Measurements from ENCODE around the gene CHN1. TPM values are rescaled to one million over a fixed set of nuclear protein-coding genes. Genes with fewer than 3 reads are reported as not detected.

CHN1 gene
- total RNA-seq, 2 donors from 2014 or later = 16.5 to 16.6 TPM

DNA sequence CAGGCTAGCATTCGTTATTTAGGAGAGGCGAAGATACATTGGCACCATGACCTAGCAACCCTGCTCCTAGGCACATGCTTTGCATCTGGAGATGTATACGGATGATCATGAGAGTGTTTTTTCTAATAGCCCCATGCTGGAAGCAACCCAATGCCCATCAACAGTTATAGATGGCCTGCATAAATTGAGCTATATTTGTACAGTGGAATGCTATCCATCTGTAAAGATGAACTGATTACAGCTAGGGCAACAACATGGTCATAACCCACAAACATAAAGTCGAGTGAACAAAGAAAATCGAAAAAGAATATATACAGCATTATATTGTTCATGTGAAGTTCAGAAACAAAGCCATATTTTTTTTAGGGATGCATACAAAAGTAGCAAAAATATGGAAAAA, 220.3 kb downstream of the CHN1 start:
- Mint-ChIP-seq H3K4me3 (no peak overlapping the region), H3K27ac (no peak overlapping the region), H3K4me1 (peaks cover 10% of the 10 kb centered on the region), H3K27me3 (no peaks in the 10 kb centered on the region), H3K36me3 (ENCODE audit: low read depth) (no peaks in the 10 kb centered on the region)
- ATAC-seq = no peak
- DNase-seq = no peak
- H3K9me3 ChIP-seq (ENCODE audit: control insufficient read depth, low read length, poor library complexity, severe bottlenecking) = no peaks in the 10 kb centered on the region

DNA sequence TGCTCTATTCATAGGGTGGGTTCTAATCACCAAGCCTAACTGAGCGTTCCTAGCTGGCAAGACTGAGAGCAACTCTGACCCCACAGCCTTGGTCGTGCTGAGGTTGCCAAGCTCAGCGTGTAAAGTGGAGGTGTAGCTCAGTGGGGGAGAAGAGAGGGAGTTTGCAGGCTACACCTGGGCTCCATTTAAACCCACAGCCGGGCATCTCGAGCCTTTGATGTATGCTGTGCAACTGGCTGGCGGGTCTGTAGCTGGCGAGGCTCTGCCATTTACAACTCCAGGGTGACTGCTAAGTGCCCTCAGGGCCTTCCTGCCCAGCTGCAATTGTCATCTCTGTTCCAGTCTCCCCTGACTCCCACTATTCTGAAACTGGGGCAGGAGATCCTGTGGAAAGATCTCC, 220.9 kb downstream of the CHN1 start:
- Mint-ChIP-seq H3K27ac (no peak overlapping the region), H3K36me3 (ENCODE audit: low read depth) (no peaks in the 10 kb centered on the region), H3K4me3 (no peak overlapping the region), H3K4me1 (peaks cover 13% of the 10 kb centered on the region), H3K27me3 (no peaks in the 10 kb centered on the region)
- ATAC-seq (no peak), DNase-seq (no peak)
- no peaks in the 10 kb centered on the region for H3K9me3 ChIP-seq (ENCODE audit: control insufficient read depth, low read length, poor library complexity, severe bottlenecking)

GRCh38 chr2:174781996-174782395, 223.2 kb downstream of the CHN1 start:
- H3K27ac Mint-ChIP-seq = peak overlapping the region; percentile 100
- no peak for ATAC-seq
- no peak for DNase-seq
- no peaks in the 10 kb centered on the region for H3K27me3 Mint-ChIP-seq
- H3K36me3 Mint-ChIP-seq (ENCODE audit: low read depth) = no peaks in the 10 kb centered on the region
- no peaks in the 10 kb centered on the region for H3K9me3 ChIP-seq (ENCODE audit: control insufficient read depth, low read length, poor library complexity, severe bottlenecking)
- H3K4me3 Mint-ChIP-seq = no peak overlapping the region
- peaks cover 28% of the 10 kb centered on the region for H3K4me1 Mint-ChIP-seq

DNA sequence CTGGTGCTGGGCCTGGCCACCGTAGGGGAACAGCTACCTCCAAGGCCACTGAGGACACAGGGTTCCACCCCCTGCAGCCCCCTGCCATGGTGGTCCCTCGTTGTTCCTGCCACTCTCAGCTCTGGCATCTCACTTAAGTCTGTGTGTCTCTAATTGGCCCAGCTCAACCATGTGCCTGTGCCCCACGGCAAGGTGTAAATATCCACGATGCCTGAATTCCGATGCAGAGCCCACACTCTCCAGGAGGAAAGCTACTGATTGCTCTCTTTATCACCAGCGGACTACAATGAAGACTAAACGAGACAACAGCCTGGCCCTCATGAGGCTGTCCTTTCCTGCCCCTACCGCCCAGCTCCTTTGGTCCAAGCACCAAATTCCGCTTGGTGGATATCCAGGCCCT, 223.9 kb downstream of the CHN1 start:
- no peaks in the 10 kb centered on the region for H3K9me3 ChIP-seq (ENCODE audit: control insufficient read depth, low read length, poor library complexity, severe bottlenecking)
- no peaks in the 10 kb centered on the region for H3K36me3 Mint-ChIP-seq (ENCODE audit: low read depth)
- peaks cover 30% of the 10 kb centered on the region for H3K4me1 Mint-ChIP-seq
- H3K27ac Mint-ChIP-seq = peak overlapping the region; percentile 100
- no peak overlapping the region for H3K4me3 Mint-ChIP-seq
- DNase-seq = no peak
- H3K27me3 Mint-ChIP-seq = no peaks in the 10 kb centered on the region
- no peak for ATAC-seq

DNA sequence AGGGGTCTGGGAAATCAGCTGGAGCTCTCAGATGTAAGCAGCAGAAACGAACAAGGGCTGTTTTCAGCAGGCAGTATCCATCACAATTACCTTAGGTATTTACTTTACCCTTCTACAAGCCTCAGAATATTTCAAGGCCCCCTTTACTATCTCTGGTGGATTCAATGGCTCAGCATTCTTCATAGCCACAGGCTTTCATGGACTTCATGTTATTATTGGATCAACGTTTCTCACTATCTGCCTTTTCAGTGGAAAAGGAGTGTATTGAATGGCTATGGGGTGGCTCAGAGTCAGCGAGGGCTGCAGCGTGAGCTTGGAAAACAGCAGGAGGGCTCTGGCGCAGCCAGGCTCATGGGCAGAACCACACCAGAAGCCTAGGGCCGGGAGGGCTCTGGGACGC, 224.3 kb downstream of the CHN1 start:
- ATAC-seq = no peak
- Mint-ChIP-seq H3K4me1 (peaks cover 35% of the 10 kb centered on the region), H3K27ac (peak overlapping the region; percentile 100)

GRCh38 chr2:174780191-174780840, 224.9 kb downstream of the CHN1 start:
- ATAC-seq = no peak
- Mint-ChIP-seq H3K4me3 (no peak overlapping the region), H3K36me3 (ENCODE audit: low read depth) (no peaks in the 10 kb centered on the region), H3K4me1 (peaks cover 40% of the 10 kb centered on the region), H3K27me3 (no peaks in the 10 kb centered on the region), H3K27ac (peak overlapping the region; percentile 100)
- no peak for DNase-seq
- H3K9me3 ChIP-seq (ENCODE audit: control insufficient read depth, low read length, poor library complexity, severe bottlenecking) = no peaks in the 10 kb centered on the region

More for the DNA sequence above, 224.3 kb downstream of the CHN1 start:
- no peak for DNase-seq
- Mint-ChIP-seq H3K36me3 (ENCODE audit: low read depth) (no peaks in the 10 kb centered on the region), H3K4me3 (no peak overlapping the region), H3K27me3 (no peaks in the 10 kb centered on the region)
- H3K9me3 ChIP-seq (ENCODE audit: control insufficient read depth, low read length, poor library complexity, severe bottlenecking) = no peaks in the 10 kb centered on the region

GRCh38 chr2:174779361-174779928, 225.7 kb downstream of the CHN1 start:
- H3K9me3 ChIP-seq (ENCODE audit: control insufficient read depth, low read length, poor library complexity, severe bottlenecking) = no peaks in the 10 kb centered on the region
- peak overlapping the region; percentile 79 for H3K4me3 Mint-ChIP-seq
- H3K27me3 Mint-ChIP-seq = no peaks in the 10 kb centered on the region
- H3K4me1 Mint-ChIP-seq = peaks cover 40% of the 10 kb centered on the region
- no peak for DNase-seq
- H3K36me3 Mint-ChIP-seq (ENCODE audit: low read depth) = no peaks in the 10 kb centered on the region
- H3K27ac Mint-ChIP-seq = peak overlapping the region; percentile 100
- no peak for ATAC-seq

DNA sequence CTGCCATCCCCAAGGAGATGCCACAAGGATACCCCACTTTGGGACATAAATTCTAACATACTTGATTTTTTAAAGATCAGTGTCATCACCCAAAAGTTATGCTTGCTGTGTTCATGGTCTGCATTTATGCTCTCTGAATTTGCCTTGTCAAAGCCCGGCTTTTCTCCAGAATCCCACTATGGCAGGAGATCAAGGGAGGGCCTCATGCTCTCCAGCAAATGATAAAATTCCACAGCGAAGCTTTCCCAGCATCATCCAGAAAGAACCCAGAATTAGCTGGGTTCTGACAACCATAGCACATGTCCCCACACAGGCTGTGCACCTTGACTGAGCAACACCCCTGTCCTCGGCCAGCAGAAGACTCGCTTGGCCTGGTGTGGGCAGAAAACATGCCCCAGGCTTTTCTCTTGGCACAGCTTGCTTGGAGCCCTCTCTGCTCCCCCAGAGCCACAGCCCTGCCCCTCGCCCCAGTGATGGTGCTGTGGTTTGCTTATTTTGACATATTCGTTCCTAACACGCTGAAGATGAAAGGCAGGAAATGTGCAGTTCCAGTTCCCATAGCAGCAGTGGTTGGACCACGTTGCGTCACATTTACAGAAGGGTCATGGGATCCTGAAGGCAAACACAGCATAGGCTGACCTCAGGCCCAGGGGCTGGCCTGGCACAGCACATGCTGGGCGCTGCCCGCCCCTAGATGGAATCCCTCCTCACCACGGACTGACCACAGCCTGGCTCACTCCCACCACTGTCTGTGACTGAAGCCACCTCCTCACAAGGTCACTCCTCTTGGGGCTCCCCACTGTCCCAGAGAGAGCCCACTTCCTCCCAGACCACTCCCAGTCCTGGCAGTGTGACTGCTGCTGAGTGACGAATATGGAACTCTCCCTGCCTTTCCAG, 226.8 kb downstream of the CHN1 start:
- H3K4me3 Mint-ChIP-seq = peak overlapping the region; percentile 79
- no peaks in the 10 kb centered on the region for H3K27me3 Mint-ChIP-seq
- DNase-seq = peak; percentile 26 to 72 (median 61)
- peak; percentile 92 for ATAC-seq
- no peaks in the 10 kb centered on the region for H3K9me3 ChIP-seq (ENCODE audit: control insufficient read depth, low read length, poor library complexity, severe bottlenecking)
- H3K27ac Mint-ChIP-seq = peak overlapping the region; percentile 100
- peaks cover 40% of the 10 kb centered on the region for H3K4me1 Mint-ChIP-seq
- H3K36me3 Mint-ChIP-seq (ENCODE audit: low read depth) = no peaks in the 10 kb centered on the region

DNA sequence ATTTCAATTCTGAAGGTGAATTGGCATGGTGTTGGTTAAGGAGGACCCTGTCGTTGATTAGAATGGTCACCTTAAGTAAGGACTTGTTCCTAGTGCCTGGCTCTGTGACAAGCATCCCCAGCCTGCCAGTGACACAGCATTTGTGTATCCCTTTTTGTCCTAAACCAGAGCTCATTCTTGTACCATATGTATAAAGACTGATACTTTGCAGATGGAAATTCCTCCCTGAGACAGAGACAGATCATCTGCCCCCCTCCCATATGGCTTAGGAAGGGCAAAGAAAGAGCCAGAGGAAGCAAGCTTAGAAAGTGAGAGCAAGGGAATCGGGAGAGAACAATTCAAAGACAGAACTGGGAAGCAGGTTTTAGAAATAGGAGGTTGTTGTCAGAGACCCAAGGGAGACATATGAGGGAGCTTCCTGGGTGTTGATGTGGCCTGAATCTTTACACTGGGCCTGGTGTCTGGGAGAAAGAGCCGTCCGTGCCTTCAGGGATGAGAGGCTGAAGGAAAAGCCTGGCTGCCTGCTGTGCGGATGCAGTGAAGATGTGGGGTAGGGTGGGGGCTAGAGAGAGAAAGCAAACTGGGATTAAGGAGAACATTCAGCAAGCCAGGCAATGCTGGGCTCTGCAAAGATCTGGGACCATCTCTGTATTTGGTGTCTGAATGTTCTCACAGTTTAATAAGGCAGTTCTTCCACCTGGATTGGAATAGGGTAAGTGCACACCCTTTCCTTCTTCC, 227.7 kb downstream of the CHN1 start:
- peak overlapping the region; percentile 79 for H3K4me3 Mint-ChIP-seq
- H3K27ac Mint-ChIP-seq = peak overlapping the region; percentile 100

DNA sequence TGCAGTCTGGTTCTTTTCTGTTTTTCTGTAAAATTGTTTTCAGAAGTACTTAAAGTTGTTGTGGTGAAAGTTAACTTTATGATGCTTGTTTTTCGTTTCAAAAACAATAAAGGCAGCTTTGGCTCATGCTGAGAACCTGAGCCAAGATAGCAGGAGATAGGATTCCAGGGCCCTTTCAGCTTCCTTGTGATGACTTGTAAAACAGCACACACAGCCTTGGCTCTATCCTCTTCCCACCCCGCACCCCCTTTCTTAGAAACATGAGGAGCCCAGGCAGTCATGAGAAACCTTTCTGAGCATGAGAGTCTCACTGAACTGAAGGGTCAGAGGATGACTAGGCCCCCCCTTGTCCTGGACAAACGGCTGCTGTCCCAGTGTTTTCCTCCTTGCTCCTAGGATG, 228.5 kb downstream of the CHN1 start:
- Mint-ChIP-seq H3K4me3 (no peak overlapping the region), H3K27me3 (no peaks in the 10 kb centered on the region), H3K27ac (peak overlapping the region; percentile 100), H3K36me3 (ENCODE audit: low read depth) (no peaks in the 10 kb centered on the region), H3K4me1 (peaks cover 40% of the 10 kb centered on the region)
- ATAC-seq (no peak), DNase-seq (no peak)
- no peaks in the 10 kb centered on the region for H3K9me3 ChIP-seq (ENCODE audit: control insufficient read depth, low read length, poor library complexity, severe bottlenecking)

More for the DNA sequence above, 227.7 kb downstream of the CHN1 start:
- DNase-seq (no peak), ATAC-seq (no peak)
- H3K27me3 Mint-ChIP-seq = no peaks in the 10 kb centered on the region
- no peaks in the 10 kb centered on the region for H3K36me3 Mint-ChIP-seq (ENCODE audit: low read depth)
- H3K9me3 ChIP-seq (ENCODE audit: control insufficient read depth, low read length, poor library complexity, severe bottlenecking) = no peaks in the 10 kb centered on the region
- peaks cover 40% of the 10 kb centered on the region for H3K4me1 Mint-ChIP-seq

DNA sequence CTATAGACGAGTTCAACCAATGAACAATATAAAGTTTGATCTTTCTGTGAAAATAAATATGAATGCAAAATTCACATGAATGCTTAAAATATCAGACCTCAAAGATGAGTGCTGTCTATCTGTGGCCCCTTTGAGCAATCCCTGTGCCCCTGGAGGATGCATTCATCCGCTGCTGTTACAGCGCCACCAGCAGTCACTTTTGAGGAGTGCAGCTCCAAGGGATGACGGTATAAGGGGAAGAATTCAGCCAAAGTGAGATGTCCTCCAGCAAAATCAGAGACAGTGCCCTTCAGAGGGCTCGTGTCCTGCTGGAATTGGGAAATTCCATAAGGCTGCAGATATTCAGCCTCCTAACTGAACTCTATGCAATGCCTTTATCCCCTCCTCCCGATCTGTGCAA, 229.0 kb downstream of the CHN1 start:
- Mint-ChIP-seq H3K27me3 (no peaks in the 10 kb centered on the region), H3K27ac (peak overlapping the region; percentile 100), H3K4me1 (peaks cover 40% of the 10 kb centered on the region), H3K36me3 (ENCODE audit: low read depth) (no peaks in the 10 kb centered on the region), H3K4me3 (peak overlapping the region; percentile 36)
- DNase-seq (no peak), ATAC-seq (no peak)
- no peaks in the 10 kb centered on the region for H3K9me3 ChIP-seq (ENCODE audit: control insufficient read depth, low read length, poor library complexity, severe bottlenecking)

- no peak for ATAC-seq
- DNase-seq = no peak
- no peaks in the 10 kb centered on the region for H3K9me3 ChIP-seq (ENCODE audit: control insufficient read depth, low read length, poor library complexity, severe bottlenecking)
- H3K27me3 Mint-ChIP-seq = no peaks in the 10 kb centered on the region
- peak overlapping the region; percentile 100 for H3K27ac Mint-ChIP-seq
- H3K4me1 Mint-ChIP-seq = peaks cover 40% of the 10 kb centered on the region
- H3K4me3 Mint-ChIP-seq = no peak overlapping the region
- H3K36me3 Mint-ChIP-seq (ENCODE audit: low read depth) = no peaks in the 10 kb centered on the region
These were observed 229.6 kb downstream of the CHN1 start for GRCh38 chr2:174775571-174775980.

DNA sequence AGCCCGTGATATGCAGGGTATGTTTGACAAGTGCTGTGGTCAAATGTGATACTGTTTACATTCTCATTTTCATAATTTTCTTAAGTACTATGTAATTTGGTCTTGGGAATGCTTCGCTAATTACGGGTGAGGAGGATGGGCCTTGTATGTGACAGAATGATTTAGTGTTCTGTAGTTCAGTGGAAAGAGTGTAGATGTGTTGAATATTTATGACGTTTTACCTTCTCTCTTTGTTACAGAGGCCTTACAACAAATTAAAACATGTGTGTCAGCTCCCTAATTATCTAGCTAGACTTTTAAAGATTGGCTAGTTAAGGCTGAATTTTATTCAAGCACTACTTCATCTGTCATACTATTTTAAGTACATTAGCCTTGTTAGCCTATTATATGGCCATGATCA, 230.3 kb downstream of the CHN1 start:
- ATAC-seq = no peak

More for the DNA sequence above, 230.3 kb downstream of the CHN1 start:
- H3K9me3 ChIP-seq (ENCODE audit: control insufficient read depth, low read length, poor library complexity, severe bottlenecking) = no peaks in the 10 kb centered on the region
- peaks cover 37% of the 10 kb centered on the region for H3K4me1 Mint-ChIP-seq
- H3K27ac Mint-ChIP-seq = peak overlapping the region; percentile 100
- no peaks in the 10 kb centered on the region for H3K36me3 Mint-ChIP-seq (ENCODE audit: low read depth)
- no peak for DNase-seq
- H3K4me3 Mint-ChIP-seq = no peak overlapping the region
- H3K27me3 Mint-ChIP-seq = no peaks in the 10 kb centered on the region
